Transverse colon (tissue), 4 donors: Measurements from ENCODE around the gene ITPR2.

Source experiments
- POLR2AphosphoS5 ChIP-seq, 3 donors: sonication (generic); formaldehyde crosslinking; IDR thresholded peaks; one replicate each; pipeline ENCODE4 v1.6.1; 2016; ENCODE audit warnings: antibody characterized with exemption in 3 of 3
- TF ChIP-seq, protein P1 (sequence below), 5 experiments: fragments of 200-600 bp in 3 of 5; fragments of 450-650 bp in 2 of 5; sonication (generic) in 3 of 5; IDR thresholded peaks; 1 replicate in 2 of 5; 2 replicates in 3 of 5; pipeline ENCODE4 v1.5.1; 2016 to 2017; ENCODE audit warnings: antibody characterized with exemption in 5 of 5, inconsistent platforms in 3 of 5, mild to moderate bottlenecking in 2 of 5, moderate library complexity in 1 of 5

DNA sequence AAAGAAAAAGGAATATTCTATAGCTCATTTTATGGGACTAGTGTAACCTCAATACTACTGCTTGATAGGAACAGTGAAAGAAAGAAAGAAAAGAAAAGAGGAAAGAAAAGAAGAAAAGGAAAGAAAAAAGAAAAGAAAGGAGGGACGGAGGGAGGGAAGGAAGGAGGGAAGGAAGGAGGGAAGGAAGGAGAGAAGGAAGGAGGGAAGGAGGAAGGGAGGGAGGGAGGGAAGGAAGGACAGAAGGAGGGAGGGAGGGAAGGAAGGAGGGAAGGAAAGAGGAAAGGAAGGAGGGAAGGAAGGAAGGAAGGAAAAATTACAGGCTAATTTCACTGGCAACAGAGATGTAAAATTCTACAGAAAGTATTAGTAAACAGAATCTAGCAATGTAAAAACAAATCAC is 215.5 kb downstream of the ITPR2 start:
- TF ChIP-seq, protein P1, sequence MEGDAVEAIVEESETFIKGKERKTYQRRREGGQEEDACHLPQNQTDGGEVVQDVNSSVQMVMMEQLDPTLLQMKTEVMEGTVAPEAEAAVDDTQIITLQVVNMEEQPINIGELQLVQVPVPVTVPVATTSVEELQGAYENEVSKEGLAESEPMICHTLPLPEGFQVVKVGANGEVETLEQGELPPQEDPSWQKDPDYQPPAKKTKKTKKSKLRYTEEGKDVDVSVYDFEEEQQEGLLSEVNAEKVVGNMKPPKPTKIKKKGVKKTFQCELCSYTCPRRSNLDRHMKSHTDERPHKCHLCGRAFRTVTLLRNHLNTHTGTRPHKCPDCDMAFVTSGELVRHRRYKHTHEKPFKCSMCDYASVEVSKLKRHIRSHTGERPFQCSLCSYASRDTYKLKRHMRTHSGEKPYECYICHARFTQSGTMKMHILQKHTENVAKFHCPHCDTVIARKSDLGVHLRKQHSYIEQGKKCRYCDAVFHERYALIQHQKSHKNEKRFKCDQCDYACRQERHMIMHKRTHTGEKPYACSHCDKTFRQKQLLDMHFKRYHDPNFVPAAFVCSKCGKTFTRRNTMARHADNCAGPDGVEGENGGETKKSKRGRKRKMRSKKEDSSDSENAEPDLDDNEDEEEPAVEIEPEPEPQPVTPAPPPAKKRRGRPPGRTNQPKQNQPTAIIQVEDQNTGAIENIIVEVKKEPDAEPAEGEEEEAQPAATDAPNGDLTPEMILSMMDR (IDR thresholded peaks at IDR 0.05): no peak
- no peak for TF ChIP-seq POLR2AphosphoS5 (IDR thresholded peaks at IDR 0.05)
